Activated CD8-positive, alpha-beta memory T cell treated with anti-CD3 and anti-CD28 coated beads, Interleukin-2, amount 50 U/mL, for 24 hours (primary cell): Measurements from ENCODE around the gene KRTAP17-1.
"Not testable (repeated sequence)": the region's sequence is repeated elsewhere in the genome, so short reads cannot be mapped to it uniquely, and the experiment has no call there.

ENCODE experiments used
- DNase-seq: peaks from one replicate; pipeline ENCODE4 v3.0.0-alpha.2; 2020; ENCODE audit errors: extremely low read depth

KRTAP17-1 gene

DNA sequence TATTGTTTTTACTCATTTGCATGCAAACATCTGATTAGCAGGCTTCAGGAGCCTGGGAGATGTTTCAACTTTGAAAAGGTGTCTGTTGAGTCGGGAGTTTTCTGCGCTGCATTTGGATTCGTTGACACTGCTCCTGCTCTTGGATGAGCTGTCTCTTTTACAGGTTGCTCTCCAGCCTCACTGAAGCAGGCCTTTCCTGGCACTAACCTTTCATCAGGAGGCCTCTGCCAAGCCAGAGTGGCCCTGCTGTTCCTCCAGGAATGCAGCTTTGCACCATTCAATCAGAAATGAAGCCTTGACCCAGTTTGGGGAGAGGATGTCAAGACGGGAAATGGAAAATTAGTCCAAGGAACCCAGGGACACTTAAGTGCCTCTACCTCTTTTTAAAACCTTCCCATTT lies 12.5 kb downstream of the KRTAP17-1 start:
- DNase-seq: no peak

GRCh38 chr17:41301916-41302901 lies 13.3 kb downstream of the KRTAP17-1 start, which contains the start of gene KRTAP29-1:
TSS of gene KRTAP29-1 (minus strand) at chr17:41302851. CDS start at chr17:41302851, 0 bp downstream.
- DNase-seq: no peak

DNA sequence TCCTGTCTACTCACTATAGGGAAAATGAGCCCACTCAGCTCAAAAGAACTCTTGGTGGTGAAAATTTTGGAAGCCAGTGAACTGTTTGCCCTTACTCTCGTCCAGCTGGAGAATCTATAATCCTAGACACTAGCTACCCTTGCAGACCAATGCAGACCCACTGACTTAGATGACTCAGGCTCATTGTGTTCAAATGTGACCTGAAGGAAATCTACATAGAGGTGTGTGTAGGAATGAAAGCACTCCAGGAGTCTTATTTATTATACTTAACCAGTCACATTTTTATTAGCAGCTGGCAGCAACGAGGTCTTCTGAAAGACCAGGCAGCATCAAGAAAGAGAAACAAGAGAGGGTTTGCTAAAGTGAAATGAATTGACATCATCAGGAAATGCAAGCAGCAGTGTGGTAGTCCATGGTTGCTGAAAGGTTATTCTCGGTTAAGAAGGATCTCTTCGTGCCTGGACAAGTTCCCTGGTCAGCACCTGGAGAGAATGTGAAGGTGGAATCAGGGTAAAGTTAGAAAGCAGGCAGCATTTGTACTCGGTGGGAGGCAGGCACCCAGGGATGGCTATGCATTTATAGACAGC lies 14.2 kb downstream of the KRTAP17-1 start:
- DNase-seq: no peak

GRCh38 chr17:41298458-41299135 lies 16.9 kb downstream of the KRTAP17-1 start:
- DNase-seq: no peak

DNA sequence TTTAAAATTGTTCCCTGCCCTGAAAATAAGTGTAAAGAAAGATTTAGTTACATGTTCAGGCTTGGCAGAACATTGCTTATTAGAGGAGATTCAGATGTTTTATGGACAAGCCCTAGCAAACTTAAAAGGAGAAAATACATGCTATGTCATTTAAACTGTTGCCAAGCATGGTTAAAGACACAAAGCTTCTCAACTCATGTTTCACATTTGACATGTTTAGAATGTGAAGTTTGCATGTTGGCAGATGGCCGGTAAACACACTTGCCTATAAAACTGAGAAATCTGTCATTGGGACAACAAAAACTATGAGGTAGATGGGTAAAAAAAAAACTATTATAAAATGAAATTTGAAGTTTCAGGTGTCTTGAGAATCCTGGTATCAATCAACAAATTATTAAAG lies 18.7 kb downstream of the KRTAP17-1 start:
- no peak for DNase-seq

DNA sequence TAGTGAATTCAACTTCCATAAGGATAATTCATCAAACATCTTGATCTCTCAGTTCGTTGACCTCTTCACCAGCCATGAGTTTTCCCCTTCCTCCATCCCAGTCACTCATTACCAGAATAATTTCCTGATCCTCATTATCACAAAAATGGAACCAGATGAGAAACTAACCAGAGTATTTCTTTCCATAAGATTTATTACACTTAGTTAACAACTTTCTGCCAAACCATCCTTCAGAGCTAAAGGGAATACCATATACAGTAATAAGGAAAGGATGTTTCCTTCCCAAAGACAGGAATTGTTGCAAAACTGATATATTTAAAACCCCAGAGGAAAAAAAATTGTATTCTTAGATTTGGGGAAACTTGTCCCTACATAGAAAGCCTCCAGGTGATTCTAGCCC lies 21.5 kb downstream of the KRTAP17-1 start:
- no peak for DNase-seq

DNA sequence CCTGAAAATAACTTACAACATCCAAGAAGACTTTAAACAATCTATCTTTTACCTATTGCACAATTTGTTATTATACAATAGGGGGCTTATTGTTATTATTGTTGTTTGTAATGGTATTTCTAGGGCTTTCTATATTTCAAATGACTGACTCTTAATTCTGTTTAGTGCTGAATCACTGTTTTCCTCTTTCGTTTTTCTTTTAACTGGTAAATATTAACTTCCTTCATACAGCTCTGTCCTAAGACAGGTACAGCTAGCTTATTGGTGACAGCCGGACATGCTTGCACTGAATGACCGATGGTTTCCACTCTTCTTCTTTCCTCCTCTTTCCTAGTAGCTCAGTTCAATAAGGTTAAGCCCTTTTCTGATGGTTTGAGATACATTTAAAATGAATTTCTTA lies 28.5 kb downstream of the KRTAP17-1 start:
- no peak for DNase-seq

- no peak for DNase-seq
Observed at GRCh38 chr17:41284546-41284945, 31.0 kb downstream of the KRTAP17-1 start.

GRCh38 chr17:41284043-41284442 lies 31.5 kb downstream of the KRTAP17-1 start:
- DNase-seq: no peak

GRCh38 chr17:41278176-41278955 lies 37.1 kb downstream of the KRTAP17-1 start:
- DNase-seq: no peak

GRCh38 chr17:41275648-41276190 lies 39.8 kb downstream of the KRTAP17-1 start, which contains the start of gene KRTAP9-7:
TSS of gene KRTAP9-7 (plus strand) at chr17:41275698. CDS start at chr17:41275698, 0 bp downstream.
- DNase-seq: not testable (repeated sequence)

DNA sequence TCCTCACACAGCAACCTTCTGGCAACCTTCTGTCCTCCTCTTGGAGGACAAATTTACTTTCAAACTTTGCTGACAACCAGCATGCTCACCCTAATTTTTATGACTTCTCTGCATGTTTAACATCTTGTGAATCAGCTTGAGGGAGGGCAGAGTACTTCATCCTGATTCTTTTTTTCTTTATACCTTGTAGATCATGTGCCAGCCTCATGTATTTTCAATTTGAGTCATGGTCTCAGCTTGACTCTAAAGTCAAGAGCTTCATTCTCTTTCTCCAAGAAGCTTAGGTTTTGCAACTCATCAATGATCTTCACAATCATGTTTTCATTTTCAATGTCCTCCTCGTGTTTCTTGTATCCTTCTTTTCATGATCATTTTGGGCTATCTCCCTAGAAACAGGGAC lies 43.7 kb downstream of the KRTAP17-1 start:
- DNase-seq: no peak

DNA sequence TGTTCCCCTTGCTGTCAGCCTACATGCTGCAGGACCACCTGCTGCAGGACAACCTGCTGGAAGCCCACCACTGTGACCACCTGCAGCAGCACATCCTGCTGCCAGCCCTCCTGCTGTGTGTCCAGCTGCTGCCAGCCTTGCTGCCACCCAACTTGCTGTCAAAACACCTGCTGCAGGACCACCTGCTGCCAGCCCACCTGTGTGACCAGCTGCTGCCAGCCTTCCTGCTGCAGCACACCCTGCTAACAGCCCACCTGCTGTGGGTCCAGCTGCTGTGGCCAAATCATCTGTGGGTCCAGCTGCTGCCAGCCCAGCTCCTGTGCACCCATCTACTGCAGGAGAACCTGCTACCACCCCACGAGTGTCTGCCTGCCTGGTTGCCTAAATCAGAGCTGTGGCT lies 44.2 kb downstream of the KRTAP17-1 start:
- not testable (repeated sequence) for DNase-seq

DNA sequence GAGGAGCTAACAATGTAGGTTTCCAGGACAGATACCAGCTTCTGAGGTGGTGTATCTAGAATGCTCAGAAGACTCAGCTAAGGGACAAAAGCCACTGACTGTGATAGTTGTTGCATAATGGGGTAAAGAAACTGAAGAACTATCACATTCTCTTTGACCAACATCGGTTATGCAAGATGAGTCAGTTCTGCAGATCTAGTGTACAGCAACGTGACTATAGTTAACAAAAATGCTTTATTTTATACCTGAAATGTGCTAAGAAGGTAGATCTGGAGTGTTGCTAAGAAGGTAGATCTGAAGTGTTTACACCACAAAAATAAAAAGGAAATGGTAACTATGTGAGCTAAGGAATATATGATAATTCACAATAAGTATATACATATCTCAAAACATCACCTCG lies 47.8 kb downstream of the KRTAP17-1 start:
- no peak for DNase-seq

GRCh38 chr17:41265078-41265477 lies 50.4 kb downstream of the KRTAP17-1 start, which contains the start of gene KRTAP9-6:
TSS of gene KRTAP9-6 (plus strand) at chr17:41265378. CDS start at chr17:41265378, 0 bp downstream.
- no peak for DNase-seq
